UCSD-AML1 (cell line): ENCODE measurements around the gene MTMR10.

Source experiments
- DNase-seq: peaks from one replicate; lab custom pipeline; 2025; ENCODE audit not compliant: unreplicated experiment; lab: John Stamatoyannopoulos, UW

MTMR10 gene

GRCh38 chr15:30921781-30922479, 69.5 kb downstream of the MTMR10 start:
- DNase-seq, result no peak

DNA sequence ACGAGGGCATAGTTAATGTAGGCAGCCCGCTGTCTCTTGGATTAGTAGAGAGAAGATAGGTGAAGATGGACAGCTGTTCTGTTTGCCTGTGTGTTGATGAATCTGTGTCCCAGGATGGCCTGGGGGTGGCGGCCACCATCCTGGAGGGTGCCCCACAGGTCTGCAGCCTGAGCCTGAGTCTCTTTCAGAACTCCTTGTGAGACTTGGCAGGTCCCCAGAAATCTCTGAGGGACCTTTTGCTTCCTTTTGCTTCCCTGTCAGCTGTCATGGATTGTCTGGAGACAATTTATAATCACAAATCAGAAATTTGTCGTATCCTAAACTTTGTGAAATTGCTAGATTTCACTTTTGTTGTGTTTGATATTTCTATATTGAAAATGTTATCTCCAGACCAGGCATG, 70.3 kb downstream of the MTMR10 start:
- no peak for DNase-seq

GRCh38 chr15:30919877-30920550, 71.4 kb downstream of the MTMR10 start:
- DNase-seq, result no peak

DNA sequence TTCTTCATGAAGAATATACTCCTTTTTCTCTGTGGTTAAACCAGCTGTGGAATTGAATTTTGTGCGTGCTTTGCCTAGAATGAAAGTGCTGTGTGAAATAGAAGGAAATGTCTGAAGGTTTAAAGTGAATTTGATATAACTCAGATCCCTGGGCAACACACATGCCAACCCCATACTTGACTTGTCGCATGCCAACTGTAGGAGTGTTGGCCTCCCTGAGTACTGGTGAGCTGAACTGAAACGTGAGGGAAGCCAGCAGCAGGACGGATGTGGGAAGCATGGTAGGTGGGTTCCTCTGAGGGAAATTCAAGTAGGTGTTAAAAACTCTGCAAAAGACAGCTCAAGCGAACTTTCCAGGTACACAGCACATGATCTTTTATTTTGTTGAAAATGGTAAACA, 73.1 kb downstream of the MTMR10 start:
- DNase-seq, result no peak

GRCh38 chr15:30917675-30918074, 73.8 kb downstream of the MTMR10 start:
- no peak for DNase-seq

- DNase-seq, result no peak
Observed at GRCh38 chr15:30917013-30917412, 74.4 kb downstream of the MTMR10 start.

DNA sequence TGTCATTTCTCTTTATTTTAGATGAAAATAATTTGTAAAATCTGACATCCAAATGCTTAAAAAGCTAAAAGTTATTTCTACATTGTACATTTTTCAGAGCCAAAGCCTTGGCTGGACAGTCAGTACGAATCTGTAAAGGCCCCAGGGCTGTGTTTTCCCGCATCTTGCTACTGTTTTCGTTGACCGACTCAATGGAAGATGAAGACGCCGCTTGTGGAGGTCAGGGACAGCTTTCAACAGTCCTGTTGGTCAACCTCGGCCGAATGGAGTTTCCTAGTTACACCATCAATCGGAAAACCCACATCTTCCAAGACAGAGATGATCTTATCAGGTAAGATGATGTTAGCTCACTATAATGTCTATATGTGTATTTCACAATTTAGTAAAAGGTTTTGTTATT, 77.7 kb downstream of the MTMR10 start:
- no peak for DNase-seq

- no peak for DNase-seq
Observed at GRCh38 chr15:30906366-30906765, 85.1 kb downstream of the MTMR10 start.

DNA sequence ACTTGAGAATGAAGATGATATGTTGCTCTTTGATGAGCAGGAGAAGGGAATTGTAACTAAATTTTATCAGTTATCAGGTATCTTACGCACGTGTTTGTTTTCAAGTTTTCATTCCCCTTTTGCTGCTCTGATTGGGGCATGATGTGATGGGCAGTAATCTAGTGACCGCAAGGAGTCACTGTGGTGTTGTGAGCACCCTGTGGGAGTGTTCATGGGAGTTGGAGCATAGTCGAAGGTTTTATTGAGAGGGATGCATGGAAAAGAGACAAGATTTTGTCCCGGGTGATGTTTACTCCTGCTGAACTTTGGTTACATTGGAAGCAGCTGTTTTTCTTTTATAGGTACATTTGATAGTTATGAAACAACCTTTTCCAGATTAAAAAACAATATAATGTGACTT, 85.6 kb downstream of the MTMR10 start:
- no peak for DNase-seq

GRCh38 chr15:30904812-30905211, 86.6 kb downstream of the MTMR10 start:
- DNase-seq, result no peak

DNA sequence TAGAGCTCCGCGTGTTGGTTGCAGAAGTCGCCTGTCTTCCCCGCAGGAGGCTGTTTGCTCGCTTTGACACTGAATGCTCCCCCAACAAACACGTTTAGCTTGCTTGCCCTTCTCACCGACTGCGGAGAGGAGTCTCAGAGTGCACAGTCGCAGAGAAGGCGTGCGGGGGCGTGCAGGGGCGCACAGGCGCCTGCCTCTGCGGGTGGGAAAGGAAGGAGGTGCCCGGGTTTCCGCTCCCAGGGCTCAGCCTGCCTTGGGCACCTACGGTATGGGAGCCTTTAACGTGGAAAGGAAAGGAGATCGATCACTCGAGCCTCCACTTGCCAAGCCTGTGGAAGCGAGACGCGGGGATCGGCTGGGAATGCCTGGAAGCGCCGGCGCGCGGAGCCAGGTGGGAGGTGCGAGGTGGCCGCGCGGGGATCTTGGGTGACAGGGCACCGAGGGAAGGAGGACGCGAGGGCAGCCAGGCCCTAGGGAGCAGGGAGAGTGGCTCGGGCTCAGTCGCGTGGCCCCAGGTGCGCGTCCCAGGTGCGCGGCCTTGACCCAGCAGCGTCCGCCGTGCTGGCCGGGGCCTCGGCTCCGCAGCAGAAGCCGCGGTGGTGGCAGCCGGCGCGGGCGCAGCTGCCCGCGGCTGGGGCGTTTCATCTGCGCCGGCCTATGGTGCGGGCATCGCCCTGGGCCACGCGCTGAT, 87.8 kb downstream of the MTMR10 start, which contains the start of gene FAN1:
FAN1 (plus strand) TSS at position 419 of the 691 bp plus-strand sequence. CDS start 749 bp downstream, outside the sequence.
- DNase-seq, result no peak

DNA sequence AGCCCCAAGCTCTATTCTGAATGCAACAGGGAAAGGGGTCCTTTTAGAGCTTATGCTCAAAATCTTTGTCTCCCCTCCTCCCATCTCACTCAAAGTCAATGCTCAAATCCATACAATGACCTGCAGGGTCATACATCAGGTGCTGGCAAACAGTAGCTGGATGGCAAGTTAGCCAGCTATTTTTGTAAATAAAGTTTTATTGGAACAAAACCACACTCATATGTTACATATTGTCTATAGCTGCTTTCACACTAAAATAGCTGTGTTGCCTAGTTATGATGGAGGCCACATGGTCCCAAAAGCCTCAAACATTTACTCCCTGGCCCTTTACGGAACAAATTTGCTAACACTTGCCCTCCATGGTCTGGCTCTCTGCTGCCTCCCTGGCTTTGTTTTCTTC, 89.5 kb downstream of the MTMR10 start:
- no peak for DNase-seq

DNA sequence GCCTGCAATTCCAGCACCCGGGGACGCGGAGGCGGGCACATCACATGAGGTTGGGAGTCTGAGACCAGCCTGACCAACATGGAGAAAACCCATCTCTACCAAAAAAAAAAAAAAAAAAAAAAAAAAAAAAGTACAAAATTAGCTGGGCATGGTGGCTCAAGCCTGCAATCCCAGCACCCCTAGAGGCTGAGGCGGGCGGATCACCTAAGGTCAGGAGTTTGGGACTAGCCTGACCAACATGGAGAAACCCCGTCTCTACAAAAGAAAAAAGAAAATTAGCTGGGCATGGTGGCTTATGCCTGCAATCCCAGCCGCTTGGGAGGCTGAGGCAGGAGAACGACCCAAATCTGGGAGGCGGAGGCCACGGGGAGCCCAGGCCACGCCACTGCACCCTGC, 95.2 kb downstream of the MTMR10 start:
- no peak for DNase-seq

GRCh38 chr15:30895461-30896210, 95.8 kb downstream of the MTMR10 start:
- no peak for DNase-seq

DNA sequence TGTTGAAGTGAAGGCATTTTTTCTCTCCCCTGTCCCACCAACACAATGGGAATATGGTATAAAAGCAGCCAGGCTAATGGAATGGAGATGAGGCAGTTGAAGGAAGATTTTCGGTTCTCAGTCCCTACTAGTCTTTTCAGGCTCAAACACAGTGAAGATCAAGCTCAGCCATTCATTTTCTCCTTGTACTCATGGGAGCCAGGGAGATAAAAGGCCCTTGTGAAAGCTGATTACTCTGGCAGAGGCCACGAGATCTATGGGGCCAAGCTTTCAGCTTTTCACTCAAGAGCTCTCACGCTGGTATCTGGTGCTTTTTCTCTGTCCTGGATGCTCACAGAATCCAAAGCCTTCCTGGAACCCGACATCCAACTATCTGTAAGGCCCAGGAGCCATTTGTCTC, 102.2 kb downstream of the MTMR10 start:
- DNase-seq, result no peak
